Suppressor macrophage (primary cell): ENCODE data around the gene SLC12A5.
"Not testable (repeated sequence)": the region's sequence is repeated elsewhere in the genome, so short reads cannot be mapped to it uniquely, and the experiment has no call there.

Experiments
- DNase-seq, 4 experiments: peaks; one replicate each; pipeline ENCODE4 v3.0.0-alpha.2; 2020 to 2022
- total RNA-seq, 17 experiments: gene quantifications; one replicate each; lab custom pipeline; 2026; ENCODE audit warnings: mixed read lengths in 6 of 17, inconsistent platforms in 3 of 17; lab: John Stamatoyannopoulos, UW

The SLC12A5 gene
- total RNA-seq: 0.10 to 5.5 (median 0.35) reads per million in 17 experiments

DNA sequence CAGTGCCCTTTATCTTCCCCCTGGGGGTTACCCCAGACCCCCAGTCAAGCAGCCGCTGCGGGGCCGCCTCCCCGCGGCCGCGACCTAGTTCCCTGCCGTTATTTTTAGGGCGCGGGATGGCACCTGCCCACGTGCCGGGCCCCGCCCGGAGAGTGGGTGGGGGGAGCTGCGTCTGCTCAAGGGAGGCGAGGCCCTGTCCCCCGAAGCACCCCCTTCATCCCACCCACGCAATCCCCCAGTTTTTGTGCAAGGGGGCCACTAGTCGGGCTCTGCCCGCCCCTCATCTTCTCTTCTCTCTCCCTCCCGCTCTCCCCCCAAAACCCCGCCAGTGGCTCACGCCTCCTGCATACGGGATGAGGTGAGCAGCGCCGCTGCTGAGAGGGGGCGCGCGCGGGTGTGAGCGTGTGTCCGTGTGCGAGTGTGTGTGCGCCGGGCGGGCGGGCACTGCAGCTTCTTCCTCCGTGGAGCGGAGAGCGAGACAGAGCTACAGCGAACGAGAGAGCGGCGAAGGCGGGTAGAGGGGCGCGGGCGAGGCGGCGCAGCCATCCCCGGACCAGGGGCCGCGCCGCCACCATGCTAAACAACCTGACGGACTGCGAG is at the start of gene SLC12A5:
TSS of gene SLC12A5 (plus strand) at position 444 of the 600 bp plus-strand sequence. CDS start at position 574, 130 bp downstream.
- DNase-seq: no peak

DNA sequence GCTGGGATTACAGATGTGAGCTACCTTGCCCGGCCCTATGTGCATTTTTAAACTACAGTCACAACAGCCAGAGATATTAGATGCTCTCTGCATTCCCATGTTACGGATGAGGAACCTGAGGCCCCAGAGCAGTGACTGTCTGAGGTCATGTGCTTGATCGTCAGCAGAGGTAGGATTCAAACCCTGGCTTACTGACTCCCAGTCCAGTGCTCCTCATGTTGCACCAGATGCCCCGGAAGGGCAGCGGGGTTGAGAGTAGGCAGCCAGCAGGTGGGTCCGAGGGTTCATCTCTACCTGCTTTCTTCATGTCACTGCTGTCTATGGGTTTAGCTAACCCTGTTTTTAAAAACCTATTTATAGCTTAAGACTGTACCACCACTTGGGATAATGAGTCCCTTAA is 47.8 kb upstream of the SLC12A5 start:
- no peak for DNase-seq

DNA sequence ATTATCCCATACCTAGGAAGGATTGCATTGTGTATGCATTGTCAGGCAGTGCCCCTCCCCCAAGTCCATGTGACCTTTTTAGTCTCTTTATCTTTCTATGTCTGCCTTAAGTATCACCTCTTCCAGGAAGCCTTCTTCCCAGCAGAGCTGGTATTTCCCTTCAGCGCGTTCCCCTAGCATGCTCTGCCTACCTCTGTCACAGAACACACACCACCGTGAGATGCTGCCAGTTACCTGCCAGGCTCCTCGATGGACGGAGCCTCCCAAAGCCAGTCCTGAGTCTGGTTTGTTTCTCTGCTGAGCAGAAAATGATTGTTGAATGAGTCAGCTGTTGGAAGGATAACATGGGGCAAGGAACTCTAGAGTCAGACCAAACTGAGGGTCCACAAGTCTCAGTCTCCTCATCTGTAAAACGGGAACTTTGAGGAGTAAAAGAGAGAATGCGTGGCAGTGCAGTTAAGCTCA is 45.7 kb upstream of the SLC12A5 start:
- no peak for DNase-seq

DNA sequence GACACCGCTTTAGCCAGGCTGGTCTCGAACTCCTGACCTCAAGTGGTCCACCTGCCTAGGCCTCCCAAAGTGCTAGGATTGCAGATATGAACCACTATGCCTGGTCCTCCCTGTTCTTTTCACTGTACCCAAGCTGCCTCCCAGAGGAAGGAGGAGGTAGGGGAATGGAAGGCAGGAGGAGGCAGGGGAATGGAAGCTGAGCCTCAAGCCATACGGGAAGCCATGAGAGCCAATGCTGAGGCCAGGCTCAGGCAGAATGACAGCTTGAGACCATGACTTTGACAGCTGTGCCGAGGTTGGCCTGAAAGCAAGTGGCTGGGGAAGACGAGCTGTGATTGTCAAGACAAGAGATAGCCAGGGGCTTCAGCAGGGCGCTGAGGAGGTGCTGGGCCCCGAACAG is 43.4 kb upstream of the SLC12A5 start:
- DNase-seq: peak in 1 of 4 experiments; percentile 40

DNA sequence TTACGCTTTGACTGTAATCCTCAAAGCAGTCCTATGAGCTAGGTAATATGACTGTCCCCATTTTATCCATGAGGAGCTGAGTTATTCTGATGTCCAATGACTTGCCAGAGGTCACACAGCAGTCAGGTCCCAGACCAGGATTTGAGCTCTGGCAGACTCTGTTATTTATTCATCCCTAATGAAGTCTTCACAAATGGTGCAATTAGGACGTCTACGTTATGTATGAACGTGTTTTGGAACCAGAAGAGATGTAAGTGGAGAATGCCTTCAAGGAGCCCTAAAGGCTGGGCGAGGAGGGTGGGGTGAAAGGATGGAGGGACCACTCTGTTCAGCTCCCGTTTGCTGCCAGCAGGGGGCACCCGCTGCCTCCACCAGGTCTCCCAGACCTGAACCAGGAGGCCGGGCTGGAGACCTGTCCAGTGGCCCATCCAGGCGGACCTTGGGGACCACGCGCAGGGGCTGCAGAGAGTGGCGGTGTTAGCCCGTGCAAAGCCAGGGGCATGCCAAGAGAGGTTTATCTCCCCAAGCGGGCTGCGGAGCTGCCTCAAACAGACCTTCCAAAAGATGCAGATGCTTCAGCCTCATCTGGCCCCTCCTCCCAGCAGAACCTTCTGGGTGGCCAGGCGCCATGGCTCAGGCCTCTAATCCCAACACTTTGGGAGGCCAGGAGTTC is 41.8 kb upstream of the SLC12A5 start:
- peak; percentile 86 to 94 (median 90) for DNase-seq

DNA sequence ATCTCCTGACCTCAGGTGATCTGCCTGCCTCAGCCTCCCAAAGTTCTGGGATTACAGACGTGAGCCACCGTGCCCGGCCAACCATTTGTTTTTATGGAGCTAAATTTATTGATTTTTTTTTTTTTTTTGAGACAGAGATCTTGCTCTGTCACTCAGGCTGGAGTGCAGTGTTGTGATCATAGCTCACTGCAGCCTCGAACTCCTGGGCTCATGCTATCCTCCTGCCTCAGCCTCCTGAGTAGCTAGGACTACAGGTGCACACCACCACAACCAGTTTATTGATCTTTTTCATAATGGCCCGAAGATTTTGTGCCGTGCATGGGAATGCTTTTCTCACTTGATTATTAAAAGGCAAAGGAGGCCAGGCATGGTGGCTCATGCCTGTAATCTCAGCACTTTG is 40.2 kb upstream of the SLC12A5 start:
- not testable (repeated sequence) for DNase-seq

DNA sequence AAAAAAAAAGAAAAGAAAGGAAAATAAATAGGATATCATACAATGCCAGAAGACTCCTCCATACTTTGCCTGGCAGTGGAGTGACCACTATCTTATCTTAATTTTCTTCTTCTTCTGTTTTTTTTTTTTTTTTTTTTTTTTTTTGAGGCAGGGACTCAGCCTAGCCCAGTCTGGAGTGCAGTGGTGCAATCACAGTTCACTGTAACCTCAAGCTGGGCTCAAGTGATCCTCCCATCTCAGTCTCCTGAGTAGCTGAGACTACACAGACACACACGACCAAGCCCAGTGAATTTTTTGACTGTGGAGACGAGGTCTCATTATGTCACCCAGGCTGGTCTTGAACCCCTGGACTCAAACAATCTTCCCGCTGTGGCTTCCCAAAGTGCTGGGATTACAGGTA is 37.4 kb upstream of the SLC12A5 start:
- DNase-seq: peak in 3 of 4 experiments; percentile 62 to 68 (median 65)

DNA sequence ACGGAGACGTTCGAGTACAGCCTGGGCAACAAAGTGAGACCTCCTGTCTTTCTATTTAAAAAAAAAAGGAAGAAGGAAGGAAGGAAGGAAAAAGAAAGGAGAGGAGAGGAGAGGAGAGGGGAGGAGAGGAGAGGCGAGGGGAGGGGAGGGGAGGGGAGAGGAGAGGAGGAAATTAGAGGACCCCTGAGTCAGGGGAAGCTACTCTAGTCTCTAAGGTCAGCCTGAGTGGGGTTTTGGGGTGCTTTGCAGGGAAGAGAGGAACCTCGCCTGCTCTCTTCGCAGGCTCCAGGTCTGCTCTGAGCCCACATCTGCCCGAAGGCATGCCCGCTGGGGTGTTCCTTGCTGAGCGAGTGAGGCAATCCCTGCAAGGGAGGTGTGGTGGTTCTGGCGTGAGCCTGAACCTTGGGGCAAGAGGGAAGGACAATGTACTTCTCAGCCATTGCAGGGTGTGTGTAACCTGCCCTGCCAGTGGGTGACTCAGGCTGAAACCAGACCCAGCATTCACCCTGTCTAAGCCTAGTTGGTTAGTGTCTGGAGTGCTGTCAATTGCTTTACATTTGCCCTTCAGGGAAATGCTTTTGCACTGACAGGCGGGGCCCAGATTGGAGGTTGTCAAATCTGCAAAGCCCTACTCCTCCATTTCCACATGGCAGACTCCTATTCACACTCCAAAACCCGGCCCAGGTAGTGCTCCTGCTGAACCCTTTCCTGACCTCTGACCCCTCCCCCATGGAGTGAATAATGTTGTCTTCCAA is 35.6 kb upstream of the SLC12A5 start:
- peak; percentile 56 to 82 (median 73) for DNase-seq

DNA sequence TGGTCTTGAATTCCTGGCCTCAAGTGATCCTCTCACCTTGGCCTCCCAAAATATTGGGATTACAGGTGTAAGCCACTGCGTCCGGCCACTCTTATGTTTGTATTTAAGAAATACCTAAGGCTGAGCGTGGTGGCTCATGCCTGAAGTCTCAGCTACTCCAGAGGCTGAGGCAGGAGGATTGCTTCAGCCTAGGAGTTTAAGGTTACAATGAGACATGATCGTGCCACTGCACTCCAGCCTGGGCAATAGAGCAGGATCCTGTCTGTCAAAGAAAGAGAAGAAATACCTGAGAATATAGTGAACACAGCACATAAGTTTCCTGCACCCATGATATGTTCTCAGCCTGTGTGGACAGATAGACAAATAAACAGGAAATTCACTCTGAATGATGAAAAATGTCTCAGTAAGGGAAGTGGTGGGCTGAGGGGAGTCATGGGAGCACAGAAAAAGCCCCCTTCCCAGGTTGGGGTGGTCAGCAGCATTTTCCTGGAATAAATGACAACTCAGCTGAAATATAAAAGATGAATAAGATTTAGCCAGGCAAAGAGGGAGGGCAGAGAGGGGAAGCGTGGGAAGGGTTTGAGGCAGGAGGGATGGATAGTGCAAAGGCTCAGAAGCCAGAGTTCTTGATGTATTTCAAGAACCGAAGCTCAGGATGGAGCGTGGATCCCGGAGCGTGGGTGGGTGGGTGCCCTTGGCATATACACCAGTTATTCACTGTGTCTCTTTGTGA is 34.1 kb upstream of the SLC12A5 start:
- DNase-seq: peak; percentile 58 to 82 (median 68)

DNA sequence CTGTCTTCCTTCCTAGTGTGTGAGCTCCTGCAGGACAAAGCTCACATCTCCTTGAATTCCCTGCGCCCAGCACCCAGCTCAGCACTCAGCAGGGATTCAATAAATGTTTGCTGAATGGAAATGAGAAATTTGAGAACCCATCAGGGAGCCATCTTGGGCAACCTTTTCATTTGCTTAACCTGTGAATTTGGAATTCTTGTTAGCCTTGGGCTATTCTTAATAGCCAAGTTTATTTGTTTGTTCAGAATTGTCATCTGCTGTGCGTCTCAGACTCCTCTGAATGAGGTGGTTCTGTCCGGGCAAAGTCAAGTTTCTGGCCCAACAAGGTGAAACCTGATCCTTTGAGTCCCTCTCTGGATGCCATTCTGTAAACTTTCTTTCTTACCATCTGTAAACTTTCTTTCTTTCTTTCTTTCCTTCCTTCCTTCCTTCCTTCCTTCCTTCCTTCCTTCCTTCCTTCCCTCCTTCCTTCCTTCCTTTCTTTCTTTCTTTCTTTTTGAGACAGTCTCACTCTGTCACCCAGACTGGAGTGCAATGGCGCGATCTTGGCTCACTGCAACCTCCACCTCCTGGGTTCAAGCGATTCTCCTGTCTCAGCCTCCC is 33.4 kb upstream of the SLC12A5 start:
- DNase-seq: not testable (repeated sequence)

DNA sequence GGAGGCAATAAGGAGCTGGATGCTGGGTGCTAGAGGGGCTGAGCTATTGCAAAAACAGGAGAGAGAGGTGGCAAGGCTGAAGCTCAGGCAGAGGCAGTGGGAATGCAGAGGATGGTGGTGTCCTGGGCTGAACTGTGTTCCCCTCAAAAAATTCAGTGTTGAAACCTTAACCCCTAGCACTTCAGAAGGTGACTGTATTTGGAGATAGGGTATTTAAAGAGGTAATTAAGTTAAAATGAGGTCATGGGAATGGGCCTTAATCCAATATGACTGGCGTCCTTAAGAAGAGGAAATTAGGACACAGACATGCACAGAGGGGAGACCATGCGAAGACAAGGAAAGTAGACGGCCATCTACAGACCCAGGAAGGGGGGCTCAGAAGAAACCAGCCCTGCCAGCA is 31.8 kb upstream of the SLC12A5 start:
- DNase-seq: peak in 1 of 4 experiments; percentile 47

DNA sequence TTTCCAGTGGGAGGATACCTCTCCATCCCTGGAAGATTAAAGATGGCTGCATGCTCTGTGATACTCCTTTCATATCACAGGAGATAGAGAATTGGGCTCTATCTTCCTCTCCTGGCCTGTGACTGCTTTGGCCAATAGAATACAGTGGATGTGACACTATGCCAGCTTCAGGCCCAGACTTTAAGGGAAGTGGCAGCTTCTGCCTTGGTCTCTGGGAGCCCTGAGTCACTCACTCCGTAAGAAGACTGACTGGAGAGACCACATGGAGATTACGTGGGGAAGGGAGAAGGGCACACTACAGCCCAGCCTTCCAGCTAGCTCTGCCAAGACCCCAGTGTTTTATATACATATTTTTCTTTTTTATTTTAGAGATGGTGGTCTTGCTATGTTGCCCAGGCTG is 30.7 kb upstream of the SLC12A5 start:
- DNase-seq: peak; percentile 90 to 96 (median 94)

DNA sequence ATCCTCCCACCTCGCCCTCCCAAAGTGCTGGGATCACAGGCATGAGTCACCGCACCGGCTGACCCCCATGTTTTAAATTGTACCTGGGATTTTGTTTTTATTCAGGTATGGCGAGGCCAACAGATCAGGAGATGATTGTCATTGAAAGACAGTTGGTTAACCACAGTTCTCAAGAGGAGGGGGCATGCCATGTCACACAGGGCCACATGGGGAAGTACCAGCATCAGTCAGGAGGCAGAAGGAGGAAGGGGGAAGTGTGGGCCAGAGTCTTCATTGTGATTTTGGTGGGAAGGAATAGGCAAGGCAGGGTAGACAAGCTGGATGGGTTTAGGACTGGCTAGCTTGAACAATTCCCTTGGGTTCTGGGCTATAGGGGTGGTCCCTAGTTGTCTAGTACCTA is 30.3 kb upstream of the SLC12A5 start:
- DNase-seq: peak; percentile 79 to 92 (median 88)

DNA sequence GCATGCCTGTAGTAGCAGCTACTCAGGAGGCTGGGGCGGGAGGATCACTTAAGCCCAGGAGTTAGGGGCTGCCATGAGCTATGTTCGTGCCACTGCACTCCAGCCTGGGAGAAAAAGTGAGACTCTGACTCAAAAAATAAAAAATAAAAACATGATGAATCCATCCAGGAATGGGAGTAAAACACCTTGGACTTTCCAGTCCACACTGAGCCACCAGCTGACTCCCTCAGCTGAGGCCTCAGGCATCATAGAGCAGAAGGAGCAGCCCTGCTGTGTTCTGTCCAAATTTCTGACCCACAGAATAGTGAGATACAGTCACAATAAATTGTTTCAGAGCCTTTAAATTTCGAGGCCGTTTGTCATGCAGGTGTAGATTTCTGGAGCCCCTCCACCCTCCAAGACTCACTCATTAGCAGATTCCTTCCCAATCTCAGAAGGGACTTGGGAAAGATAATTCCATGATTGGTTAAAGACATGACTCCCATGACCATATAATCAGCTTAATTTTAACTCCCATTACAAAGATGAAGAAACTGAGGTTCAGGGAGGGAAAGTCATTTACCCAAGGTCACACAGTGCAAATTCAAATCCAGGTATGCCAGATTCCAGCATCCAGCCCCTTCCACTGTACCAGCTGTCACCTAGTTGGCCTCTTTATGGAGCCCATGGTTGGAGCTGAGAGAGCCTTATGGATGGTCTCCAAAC is 29.3 kb upstream of the SLC12A5 start:
- DNase-seq: peak in 1 of 4 experiments; percentile 17

DNA sequence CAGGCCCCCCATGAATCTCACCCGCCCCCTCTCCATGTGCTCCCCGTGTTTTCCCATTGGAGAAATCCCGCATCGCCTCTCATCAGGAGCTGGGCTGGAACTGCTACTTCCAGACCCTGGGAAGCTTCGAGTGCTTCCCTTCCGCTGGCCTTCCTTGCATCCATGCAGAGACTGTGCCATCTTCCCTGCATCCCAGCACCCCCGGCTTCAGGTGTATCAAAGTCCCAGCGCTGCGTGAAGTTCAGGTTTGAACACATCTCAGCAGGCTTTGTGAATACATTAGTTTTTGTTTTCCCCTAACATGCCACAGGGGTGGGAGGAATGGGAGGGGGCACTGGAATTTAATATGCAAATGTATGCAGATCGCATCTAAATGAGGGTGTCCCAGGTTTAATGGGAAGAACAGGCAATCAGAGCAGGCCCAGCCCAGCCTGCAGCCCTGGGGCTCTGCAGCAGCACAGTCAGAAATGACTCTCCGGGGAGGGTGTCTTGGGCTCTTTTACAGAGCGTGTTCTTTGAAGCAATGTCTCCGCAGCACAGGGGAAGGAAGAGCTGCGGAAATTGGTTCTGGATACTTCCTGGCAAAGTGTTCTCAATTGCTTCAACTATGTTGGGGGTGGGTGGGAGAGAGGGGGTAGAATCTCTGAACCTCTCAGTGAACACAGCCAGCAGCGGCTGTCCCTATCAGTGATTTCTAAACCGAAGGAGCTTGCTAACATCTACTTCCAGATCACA is 28.6 kb upstream of the SLC12A5 start:
- DNase-seq: peak; percentile 45 to 69 (median 67)

DNA sequence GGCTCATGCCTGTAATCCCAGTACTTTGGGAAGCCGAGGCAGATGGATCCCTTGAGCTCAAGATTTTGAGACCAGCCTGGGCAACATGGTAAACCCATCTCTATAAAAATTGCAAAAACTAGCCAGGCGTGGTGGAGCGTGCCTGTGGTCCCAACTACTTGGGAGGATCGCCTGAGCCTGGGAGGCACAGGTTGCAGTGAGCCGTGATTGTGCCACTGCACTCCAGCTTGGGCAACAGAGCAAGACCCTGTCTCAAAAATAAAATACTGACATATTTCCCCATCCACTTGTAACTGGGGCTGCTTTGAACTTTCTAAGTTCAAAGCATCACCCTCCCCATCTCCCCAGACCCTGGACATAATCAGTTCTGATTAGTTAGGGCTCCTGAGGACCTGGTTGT is 27.5 kb upstream of the SLC12A5 start:
- DNase-seq: no peak

DNA sequence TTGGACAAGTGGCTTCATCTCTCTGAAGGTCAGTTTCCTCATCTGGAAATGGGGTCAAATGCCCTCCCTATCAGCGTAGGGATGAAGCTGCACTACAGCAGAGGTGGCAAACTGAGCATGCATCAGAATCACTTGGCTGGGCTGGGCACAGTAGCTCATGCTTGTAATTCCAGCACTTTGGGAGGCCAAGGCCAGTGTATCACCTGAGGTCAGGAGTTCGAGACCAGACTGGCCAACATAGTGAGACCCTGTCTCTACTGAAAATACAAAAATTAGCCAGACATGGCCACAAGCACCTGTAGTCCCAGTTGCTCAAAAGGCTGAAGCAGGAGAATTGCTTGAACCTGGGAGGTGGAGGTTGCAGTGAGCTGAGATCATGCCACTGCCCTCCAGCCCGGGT is 27.0 kb upstream of the SLC12A5 start:
- DNase-seq: peak in 3 of 4 experiments; percentile 25 to 46 (median 45)

DNA sequence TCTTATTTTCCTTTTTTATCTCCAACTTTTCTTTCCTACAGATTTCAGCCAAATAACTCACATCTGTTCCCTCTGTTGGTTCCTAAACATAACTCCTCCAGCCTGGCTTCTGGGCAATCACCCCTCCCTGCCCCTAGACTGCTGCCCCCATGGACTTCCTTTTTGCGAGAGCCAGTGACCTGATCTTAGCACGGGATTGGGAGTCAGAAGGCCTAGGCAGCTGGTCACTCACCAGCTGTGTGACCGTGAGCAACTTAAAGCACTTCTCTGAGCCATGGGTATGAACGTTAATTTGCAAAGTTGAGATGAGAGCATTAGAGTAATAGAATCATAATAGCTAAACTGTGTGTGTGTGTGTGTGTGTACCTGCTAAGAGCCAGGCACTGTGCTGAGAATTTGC is 24.8 kb upstream of the SLC12A5 start:
- peak; percentile 90 to 96 (median 94) for DNase-seq

DNA sequence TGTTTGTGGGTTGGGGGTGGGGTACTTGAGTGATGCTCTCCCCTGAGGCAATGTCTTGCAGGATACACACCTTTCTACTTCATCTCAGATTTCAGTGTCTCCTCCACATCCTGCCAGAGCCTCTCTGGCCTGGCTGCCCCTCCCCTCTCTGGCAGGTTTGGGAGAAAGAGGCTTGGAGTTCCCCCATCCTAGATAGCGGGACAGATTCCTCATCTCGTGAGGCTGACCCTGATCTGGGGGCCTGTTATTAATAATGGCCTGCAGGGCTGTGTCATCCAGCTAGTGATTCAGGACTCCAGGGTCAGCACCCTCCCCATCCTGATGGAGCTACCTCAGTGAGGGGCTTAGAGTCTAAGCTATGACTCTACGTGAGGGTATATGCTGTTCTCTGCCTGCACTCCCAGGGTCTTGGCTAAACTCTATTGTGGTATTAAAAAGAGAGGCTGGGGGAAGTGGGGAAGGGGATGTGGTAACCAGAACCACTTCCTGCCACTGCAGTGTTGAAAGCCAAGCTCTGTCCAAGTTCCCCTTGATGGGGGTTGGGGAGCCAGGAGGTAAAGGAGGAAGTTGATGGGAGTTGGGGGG is 24.0 kb upstream of the SLC12A5 start:
- DNase-seq: peak; percentile 92 to 98 (median 94)

DNA sequence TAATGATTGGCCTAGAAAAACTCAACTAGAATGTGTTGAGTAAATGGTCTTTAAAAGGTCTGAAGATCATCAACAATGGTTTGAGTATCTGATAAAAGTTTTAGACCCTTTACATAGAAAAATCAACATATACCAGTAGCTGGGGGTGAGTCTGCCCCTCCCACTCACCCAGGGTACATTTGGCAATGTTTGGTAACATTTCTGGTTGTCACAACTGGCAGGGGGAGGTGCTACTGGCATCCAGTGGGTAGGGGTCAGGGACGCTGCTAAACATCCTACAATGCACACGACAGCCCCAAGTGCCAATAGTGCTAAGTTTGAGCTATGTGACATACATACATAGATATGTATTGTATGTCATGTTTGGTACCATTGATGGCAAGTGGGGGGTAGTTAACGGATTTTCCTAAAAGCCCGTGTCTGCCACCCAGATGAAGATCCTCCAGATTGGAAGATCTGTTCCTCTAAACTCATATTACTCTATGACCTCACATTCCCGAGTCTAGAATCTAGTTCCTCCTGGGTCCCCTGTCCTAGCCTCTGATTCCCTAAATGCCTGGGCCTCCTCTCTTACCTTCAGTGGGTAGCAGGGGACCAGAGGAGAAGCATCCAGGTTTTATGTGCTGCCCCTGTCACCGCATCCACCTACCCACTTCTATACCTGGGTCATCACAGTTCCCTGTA is 22.9 kb upstream of the SLC12A5 start:
- peak; percentile 58 to 80 (median 72) for DNase-seq
